ENCODE data around the gene C1orf116.

Gene C1orf116

DNA sequence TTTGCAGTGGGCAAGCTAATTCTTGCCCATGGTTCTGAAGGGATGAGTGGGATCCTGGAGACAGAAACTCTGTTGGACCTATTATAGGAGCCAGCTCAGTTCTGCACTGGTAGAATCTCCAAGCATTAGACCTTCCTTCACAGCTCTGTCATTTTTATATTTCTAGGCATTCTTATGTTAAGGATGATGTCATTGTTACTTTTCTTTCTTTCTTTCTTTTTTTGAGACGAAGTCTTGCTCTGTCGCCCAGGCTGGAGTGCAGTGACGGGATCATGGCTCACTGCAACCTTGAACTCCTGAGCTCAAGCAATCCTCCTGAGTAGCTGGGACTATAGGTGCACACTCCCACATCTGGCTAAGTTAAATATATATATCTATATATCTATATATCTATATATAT is 28.0 kb upstream of the C1orf116 start:
- TF ChIP-seq SIN3A (IDR thresholded peaks at IDR 0.05; ENCODE audit: borderline replicate concordance, insufficient read depth, low read length) = no peak
- no peak for TF ChIP-seq TAF1 (IDR thresholded peaks at IDR 0.05; ENCODE audit: borderline replicate concordance, insufficient read depth, low read length)
- no peak for TF ChIP-seq POLR2AphosphoS5 (IDR thresholded peaks at IDR 0.05; ENCODE audit: low read depth, low read length)
- TF ChIP-seq, protein P1, sequence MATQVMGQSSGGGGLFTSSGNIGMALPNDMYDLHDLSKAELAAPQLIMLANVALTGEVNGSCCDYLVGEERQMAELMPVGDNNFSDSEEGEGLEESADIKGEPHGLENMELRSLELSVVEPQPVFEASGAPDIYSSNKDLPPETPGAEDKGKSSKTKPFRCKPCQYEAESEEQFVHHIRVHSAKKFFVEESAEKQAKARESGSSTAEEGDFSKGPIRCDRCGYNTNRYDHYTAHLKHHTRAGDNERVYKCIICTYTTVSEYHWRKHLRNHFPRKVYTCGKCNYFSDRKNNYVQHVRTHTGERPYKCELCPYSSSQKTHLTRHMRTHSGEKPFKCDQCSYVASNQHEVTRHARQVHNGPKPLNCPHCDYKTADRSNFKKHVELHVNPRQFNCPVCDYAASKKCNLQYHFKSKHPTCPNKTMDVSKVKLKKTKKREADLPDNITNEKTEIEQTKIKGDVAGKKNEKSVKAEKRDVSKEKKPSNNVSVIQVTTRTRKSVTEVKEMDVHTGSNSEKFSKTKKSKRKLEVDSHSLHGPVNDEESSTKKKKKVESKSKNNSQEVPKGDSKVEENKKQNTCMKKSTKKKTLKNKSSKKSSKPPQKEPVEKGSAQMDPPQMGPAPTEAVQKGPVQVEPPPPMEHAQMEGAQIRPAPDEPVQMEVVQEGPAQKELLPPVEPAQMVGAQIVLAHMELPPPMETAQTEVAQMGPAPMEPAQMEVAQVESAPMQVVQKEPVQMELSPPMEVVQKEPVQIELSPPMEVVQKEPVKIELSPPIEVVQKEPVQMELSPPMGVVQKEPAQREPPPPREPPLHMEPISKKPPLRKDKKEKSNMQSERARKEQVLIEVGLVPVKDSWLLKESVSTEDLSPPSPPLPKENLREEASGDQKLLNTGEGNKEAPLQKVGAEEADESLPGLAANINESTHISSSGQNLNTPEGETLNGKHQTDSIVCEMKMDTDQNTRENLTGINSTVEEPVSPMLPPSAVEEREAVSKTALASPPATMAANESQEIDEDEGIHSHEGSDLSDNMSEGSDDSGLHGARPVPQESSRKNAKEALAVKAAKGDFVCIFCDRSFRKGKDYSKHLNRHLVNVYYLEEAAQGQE (IDR thresholded peaks at IDR 0.05; ENCODE audit: insufficient read depth in 1 of 2, low read depth in 2 of 2, low read length in 2 of 2) = no peak
- no peak for TF ChIP-seq FOXP2 (optimal IDR thresholded peaks at IDR 0.05; ENCODE audit: borderline replicate concordance, extremely low read depth, extremely low read length, insufficient read depth)

DNA sequence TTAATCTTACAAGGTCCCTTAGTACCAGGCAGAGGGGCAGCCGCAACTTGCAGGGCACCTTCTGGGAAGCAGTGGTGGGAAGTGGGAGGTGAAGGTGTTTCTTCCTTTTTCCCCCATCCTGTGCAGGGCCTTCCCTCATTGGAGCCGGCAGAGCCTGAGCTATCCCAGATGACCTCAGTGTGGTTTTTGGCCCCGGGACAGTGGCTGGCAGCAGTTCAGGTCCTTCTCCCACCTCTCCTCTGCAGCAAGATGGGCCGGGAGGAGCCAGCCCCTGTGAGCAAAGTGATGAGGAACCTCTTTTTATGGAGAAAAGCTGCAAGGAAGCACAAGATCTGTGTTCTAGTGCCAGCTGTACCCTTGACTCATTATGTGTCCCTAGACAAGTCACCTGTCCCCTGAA is 27.3 kb upstream of the C1orf116 start:
- no peak for TF ChIP-seq FOXP2 (optimal IDR thresholded peaks at IDR 0.05; ENCODE audit: borderline replicate concordance, extremely low read depth, extremely low read length, insufficient read depth)
- no peak for TF ChIP-seq SIN3A (IDR thresholded peaks at IDR 0.05; ENCODE audit: borderline replicate concordance, insufficient read depth, low read length)
- TF ChIP-seq, protein P1 (IDR thresholded peaks at IDR 0.05; ENCODE audit: insufficient read depth in 1 of 2, low read depth in 2 of 2, low read length in 2 of 2) = no peak
- no peak for TF ChIP-seq TAF1 (IDR thresholded peaks at IDR 0.05; ENCODE audit: borderline replicate concordance, insufficient read depth, low read length)
- no peak for TF ChIP-seq POLR2AphosphoS5 (IDR thresholded peaks at IDR 0.05; ENCODE audit: low read depth, low read length)

DNA sequence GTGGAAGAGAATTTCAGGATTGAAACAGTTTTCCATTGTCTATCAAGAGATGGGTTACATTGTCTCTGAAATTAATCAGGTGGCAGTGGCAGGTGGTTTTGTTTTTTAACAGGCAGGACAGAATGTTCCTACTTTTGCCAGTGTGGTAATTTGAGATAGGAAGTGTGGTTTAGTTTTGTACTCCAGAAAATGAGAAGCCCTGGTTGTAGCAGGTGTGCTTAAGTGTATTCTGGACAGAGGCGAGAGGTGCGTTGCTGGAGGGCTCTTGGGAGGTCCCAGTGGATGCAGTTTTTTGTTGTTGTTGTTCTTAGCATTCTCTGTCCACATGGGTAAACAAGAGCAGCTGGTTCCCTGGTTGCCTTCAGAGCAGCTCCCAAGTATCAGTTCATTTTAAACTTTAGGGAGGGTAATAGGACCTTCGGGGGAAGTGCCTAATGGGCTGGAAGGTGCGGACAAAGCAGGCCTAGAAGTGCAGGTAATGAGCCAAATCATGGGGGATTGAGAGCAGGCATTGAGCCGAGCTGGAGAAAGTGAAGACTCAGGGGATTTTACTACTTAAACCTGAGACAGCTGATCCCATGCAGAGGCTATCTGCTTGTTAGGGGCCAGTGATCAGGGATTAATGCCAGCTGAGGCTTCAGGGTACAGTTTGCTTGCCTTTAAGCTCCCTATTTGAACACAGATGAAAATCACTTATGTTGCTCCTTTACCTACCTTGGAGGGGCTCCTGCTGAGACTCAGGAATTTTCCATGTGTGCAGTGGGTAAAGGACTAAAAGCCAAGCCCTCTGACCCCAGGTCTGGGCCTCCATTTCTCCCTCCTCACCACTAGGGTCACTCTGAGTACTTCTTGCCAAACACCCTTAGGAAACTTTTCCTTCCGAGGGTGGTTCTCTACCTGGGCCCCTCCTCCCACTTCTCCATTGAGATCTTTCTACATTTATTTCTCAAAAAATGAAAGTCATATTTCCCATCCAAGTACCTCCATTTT is 26.6 kb upstream of the C1orf116 start:
- TF ChIP-seq POLR2AphosphoS5 (IDR thresholded peaks at IDR 0.05; ENCODE audit: low read depth, low read length) (no peak), TAF1 (IDR thresholded peaks at IDR 0.05; ENCODE audit: borderline replicate concordance, insufficient read depth, low read length) (no peak), SIN3A (IDR thresholded peaks at IDR 0.05; ENCODE audit: borderline replicate concordance, insufficient read depth, low read length) (no peak), FOXP2 (optimal IDR thresholded peaks at IDR 0.05; ENCODE audit: borderline replicate concordance, extremely low read depth, extremely low read length, insufficient read depth) (no peak)
- TF ChIP-seq, protein P1 (IDR thresholded peaks at IDR 0.05; ENCODE audit: insufficient read depth in 1 of 2, low read depth in 2 of 2, low read length in 2 of 2) = no peak

DNA sequence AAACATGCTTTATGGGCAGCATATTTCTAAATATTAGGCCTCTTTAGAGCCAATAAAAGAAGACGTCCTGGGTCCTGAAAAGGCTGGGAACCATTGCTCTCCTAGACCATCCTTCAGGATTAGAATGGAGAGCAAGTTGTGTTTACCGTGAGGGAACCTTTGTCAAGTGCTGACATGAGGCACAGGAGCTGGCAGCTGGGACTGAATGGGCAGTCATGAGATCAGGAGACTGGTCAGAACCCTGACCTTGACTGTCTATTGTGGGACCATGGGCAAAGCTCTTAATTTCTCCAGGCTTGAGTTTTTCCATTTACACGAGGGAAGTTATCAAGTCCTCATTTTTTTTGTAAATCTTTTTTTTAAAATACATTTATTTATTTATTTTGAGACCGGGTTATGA is 25.7 kb upstream of the C1orf116 start:
- TF ChIP-seq, protein P1 (IDR thresholded peaks at IDR 0.05; ENCODE audit: insufficient read depth in 1 of 2, low read depth in 2 of 2, low read length in 2 of 2) = no peak
- TF ChIP-seq POLR2AphosphoS5 (IDR thresholded peaks at IDR 0.05; ENCODE audit: low read depth, low read length) (no peak), TAF1 (IDR thresholded peaks at IDR 0.05; ENCODE audit: borderline replicate concordance, insufficient read depth, low read length) (no peak), SIN3A (IDR thresholded peaks at IDR 0.05; ENCODE audit: borderline replicate concordance, insufficient read depth, low read length) (no peak), FOXP2 (optimal IDR thresholded peaks at IDR 0.05; ENCODE audit: borderline replicate concordance, extremely low read depth, extremely low read length, insufficient read depth) (no peak)

All from PFSK-1 (cell line).